Right atrium auricular region (tissue), 2 donors: ENCODE results near the gene CRELD2. TPM values are rescaled to one million over a fixed set of nuclear protein-coding genes. Genes with fewer than 3 reads are reported as not detected.

Experiments
- DNase-seq: peaks from one replicate; pipeline ENCODE4 v3.0.0-alpha.2; 2019; ENCODE audit warnings: low spot score
- H3K27ac ChIP-seq, 2 donors: fragments of 200-600 bp; sonication (generic); 1 replicate in 1 of 2; 2 replicates in 1 of 2; pipeline ENCODE4 v1.5.1; 2016 to 2019
- H3K27me3 ChIP-seq, 2 donors: fragments of 200-600 bp; sonication (generic); one replicate each; pipeline versions ENCODE4 v1.5.1 to v1.6.0; 2017 to 2019
- H3K36me3 ChIP-seq: fragments of 200-600 bp; sonication (generic); one replicate; pipeline ENCODE4 v1.5.1; 2016
- H3K4me1 ChIP-seq, 2 donors: fragments of 200-600 bp; sonication (generic); one replicate each; pipeline versions ENCODE4 v1.5.1 to v1.6.0; 2017 to 2019
- H3K4me3 ChIP-seq, 2 donors: fragments of 200-600 bp; sonication (generic); 1 replicate in 1 of 2; 2 replicates in 1 of 2; pipeline ENCODE4 v1.5.1; 2017 to 2019; ENCODE audit warnings: mild to moderate bottlenecking in 1 of 2, moderate library complexity in 1 of 2
- H3K9me3 ChIP-seq, 2 donors: fragments of 200-600 bp; sonication (generic); one replicate each; pipeline ENCODE4 v1.5.1; 2019
- total RNA-seq, 2 donors: library from RNA; depleted of rRNA; stranded (reverse); fragments of >200 nt; gene quantifications; one replicate each; pipeline ENCODE4 v1.1.0, GENCODE V29; 2016
- TF ChIP-seq, protein P1 (sequence below), 2 donors: fragments of 200-600 bp; sonication (generic); IDR thresholded peaks; one replicate each; pipeline ENCODE4 v1.5.1; 2019; ENCODE audit warnings: antibody characterized with exemption in 2 of 2

Gene CRELD2
- total RNA-seq, 2 donors from 2014 or later, result 16.1 to 28.5 TPM

DNA sequence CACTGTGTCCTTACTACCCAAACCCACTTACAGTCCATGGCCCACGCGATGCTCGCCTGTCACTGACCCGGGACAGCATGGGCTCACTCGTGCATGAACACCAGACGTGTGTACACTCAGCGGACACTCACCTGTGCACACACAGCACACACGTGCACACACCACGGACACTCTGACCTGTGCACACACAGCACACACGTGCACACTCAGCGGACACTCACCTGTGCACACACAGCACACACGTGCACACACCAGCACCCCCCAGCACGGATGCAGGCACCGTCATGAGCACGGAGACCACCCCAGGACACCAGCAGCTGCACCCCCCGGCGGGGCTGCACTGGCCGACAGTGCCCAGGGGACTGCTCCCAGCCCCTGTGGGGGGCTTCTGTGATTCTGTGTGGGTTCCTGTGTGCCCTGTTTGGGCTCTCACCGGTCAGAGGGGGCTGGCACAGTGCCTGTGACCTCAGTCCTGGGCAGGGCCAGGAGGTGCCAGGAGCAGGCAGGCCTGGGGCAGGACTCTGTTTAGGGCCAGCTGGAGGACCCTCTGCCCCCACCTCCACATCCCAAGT lies 20.2 kb downstream of the CRELD2 start:
- no peak overlapping the region for H3K4me3 ChIP-seq
- no peaks in the 10 kb centered on the region for H3K9me3 ChIP-seq
- H3K27me3 ChIP-seq, result no peaks in the 10 kb centered on the region
- no peak for DNase-seq
- H3K27ac ChIP-seq, result peak overlapping the region in 1 of 2 donors; percentile 37
- H3K4me1 ChIP-seq, result peaks cover 0 to 56% of the 10 kb centered on the region in 2 donors
- TF ChIP-seq, protein P1, sequence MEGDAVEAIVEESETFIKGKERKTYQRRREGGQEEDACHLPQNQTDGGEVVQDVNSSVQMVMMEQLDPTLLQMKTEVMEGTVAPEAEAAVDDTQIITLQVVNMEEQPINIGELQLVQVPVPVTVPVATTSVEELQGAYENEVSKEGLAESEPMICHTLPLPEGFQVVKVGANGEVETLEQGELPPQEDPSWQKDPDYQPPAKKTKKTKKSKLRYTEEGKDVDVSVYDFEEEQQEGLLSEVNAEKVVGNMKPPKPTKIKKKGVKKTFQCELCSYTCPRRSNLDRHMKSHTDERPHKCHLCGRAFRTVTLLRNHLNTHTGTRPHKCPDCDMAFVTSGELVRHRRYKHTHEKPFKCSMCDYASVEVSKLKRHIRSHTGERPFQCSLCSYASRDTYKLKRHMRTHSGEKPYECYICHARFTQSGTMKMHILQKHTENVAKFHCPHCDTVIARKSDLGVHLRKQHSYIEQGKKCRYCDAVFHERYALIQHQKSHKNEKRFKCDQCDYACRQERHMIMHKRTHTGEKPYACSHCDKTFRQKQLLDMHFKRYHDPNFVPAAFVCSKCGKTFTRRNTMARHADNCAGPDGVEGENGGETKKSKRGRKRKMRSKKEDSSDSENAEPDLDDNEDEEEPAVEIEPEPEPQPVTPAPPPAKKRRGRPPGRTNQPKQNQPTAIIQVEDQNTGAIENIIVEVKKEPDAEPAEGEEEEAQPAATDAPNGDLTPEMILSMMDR (IDR thresholded peaks at IDR 0.05), result no peak
- no peaks in the 10 kb centered on the region for H3K36me3 ChIP-seq

DNA sequence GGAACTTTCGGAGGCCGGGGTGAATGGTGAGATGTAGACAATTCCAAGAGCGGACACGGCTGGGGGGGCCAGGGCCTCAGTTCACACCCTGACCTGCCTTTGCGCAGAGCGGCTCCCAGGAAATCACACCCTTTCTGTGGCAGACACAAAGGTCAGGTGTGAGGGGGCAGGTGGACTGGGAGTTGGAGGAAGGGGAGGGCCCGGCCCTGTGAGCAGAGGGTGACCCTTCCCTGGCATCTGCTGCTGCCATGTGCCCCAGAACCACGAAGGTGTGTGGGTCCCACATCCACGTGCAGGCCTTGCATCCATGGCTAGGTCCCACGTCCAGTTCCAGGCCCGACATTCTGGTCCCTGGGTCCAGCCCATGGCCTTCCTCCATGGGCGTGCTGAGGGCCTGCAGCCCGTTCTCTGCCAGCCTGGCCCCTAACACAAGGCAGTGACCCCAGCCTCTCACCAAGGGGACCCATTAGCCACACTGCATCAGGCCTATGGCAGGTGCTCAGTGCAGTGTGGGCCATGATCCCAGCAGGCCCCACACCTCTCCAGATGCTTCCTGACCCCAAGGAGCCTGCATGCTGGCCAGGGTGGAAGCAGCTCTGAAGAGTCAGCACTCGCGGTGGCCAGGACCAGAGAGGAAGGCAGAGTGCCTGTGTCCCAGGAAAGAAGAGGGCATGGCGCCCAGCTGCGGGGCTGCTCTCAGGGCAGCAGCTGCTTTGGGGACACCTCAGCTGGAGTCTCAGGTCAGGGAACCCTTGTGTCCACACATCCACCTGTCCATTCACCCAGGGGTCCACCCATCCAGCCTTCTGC lies 23.3 kb downstream of the CRELD2 start:
- Histone ChIP-seq H3K9me3 (no peaks in the 10 kb centered on the region), H3K4me1 (peaks cover 0 to 37% of the 10 kb centered on the region in 2 donors), H3K36me3 (no peaks in the 10 kb centered on the region), H3K27me3 (no peaks in the 10 kb centered on the region), H3K4me3 (no peak overlapping the region), H3K27ac (no peak overlapping the region)
- TF ChIP-seq, protein P1 (IDR thresholded peaks at IDR 0.05), result no peak
- no peak for DNase-seq

DNA sequence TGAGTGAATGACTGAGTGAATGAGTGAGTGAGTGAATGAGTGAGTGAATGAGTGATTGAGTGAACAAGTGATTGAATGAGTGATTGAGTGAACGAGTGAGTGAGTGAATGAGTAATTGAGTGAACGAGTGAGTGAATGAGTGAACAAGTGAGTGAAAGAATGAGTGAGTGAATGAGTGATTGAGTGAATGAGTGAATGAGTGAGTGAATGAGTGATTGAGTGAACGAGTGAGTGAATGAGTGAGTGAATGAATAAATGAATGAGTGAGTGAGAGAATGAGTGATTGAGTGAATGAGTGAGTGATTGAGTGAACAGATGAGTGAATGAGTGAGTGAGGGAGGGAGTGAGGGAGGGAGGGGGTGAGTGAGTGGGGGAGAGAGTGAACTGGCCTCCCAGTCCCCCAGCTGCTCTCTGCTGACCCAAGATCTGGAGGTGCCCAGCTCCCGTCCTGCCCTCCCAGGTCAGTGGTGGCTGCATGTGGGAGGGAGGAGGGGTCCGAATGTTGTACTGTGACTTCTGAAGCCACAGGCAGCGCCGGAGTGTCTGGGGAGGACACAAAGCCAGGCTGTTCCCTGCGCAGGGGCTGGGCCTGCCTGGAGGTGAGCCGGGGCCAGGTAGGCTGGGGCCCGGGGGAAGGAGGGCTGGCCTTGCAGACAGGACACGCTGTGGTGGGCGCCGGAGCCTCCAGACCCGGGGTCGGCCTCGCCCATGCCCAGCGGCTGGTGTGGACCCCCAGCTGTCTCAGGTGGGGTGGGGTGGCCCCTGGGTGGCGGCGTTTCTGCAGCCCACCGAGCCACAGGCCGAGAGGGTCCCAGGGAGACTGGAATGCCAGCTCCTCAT lies 24.4 kb downstream of the CRELD2 start:
- TF ChIP-seq, protein P1 (IDR thresholded peaks at IDR 0.05), result no peak
- Histone ChIP-seq H3K27ac (no peak overlapping the region), H3K4me3 (no peak overlapping the region), H3K9me3 (no peaks in the 10 kb centered on the region), H3K4me1 (peaks cover 0 to 26% of the 10 kb centered on the region in 2 donors), H3K36me3 (no peaks in the 10 kb centered on the region), H3K27me3 (no peaks in the 10 kb centered on the region)
- DNase-seq, result no peak

DNA sequence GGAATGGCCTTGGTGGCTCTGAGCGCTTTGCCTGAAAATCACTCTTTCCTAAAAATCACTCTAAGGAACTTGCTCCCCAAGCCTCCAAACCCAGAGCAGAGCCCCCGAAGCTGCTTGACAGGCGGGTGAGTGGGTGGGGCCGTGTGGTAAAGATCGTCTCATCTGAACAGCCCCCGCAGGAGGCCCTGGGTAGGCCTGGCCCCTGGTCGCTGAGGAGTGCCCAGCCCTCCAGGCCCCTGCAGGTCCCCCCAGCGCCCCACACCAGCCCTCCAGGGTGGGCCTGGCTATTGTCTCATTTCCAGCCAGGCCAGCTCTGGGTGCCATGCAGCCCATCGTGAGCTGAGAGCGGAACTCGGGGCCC lies 25.0 kb downstream of the CRELD2 start:
- Histone ChIP-seq H3K27ac (peak overlapping the region in 1 of 2 donors; percentile 17), H3K4me1 (peaks cover 0 to 20% of the 10 kb centered on the region in 2 donors), H3K27me3 (no peaks in the 10 kb centered on the region), H3K36me3 (no peaks in the 10 kb centered on the region), H3K9me3 (no peaks in the 10 kb centered on the region), H3K4me3 (no peak overlapping the region)
- no peak for DNase-seq
- TF ChIP-seq, protein P1 (IDR thresholded peaks at IDR 0.05), result no peak

DNA sequence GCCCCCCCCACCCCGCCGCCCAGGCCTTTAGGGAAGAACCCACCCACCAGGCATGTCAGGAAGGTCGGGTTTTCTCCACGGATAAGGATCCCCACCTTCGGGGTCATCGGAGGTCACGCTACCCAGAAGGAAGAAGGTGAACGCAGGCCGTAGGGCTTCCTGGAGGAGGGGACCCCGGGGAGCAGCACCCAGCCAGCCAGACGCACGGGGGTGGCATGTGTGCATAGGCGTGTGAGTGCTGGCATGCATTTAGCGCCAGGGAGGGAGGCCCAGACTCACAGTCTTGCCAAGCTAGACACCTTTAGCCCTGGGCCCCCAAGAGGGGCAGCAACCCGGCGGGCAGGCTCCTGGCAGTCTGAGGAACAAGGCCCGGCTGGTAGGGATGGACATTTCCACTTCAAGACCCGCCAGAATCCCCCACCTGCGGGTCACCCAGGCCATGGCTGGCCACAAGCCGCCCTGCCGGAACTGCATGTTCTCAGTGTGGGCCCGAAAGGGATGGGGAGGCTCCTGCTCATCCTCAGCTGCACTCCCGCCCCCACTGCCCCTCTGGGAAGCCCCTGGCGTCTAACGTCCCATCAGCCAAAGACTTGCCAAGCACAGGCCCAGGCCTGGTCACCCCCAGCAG lies 25.5 kb downstream of the CRELD2 start:
- no peak for DNase-seq
- no peaks in the 10 kb centered on the region for H3K27me3 ChIP-seq
- peak overlapping the region; percentile 17 to 39 for H3K27ac ChIP-seq
- H3K36me3 ChIP-seq, result no peaks in the 10 kb centered on the region
- no peaks in the 10 kb centered on the region for H3K9me3 ChIP-seq
- TF ChIP-seq, protein P1 (IDR thresholded peaks at IDR 0.05), result no peak
- H3K4me1 ChIP-seq, result peaks cover 0 to 15% of the 10 kb centered on the region in 2 donors
- no peak overlapping the region for H3K4me3 ChIP-seq
